AG09319 (cell line): Measurements from ENCODE around the gene DLG1.

Experiments
- DNase-seq: peaks from one replicate; pipeline ENCODE4 v3.0.0-alpha.2; 2010; ENCODE audit warnings: low read depth; ENCODE audit errors: extremely low read depth
- TF ChIP-seq, protein P1 (sequence below): IDR thresholded peaks from 2 replicates; pipeline ENCODE4 v1.5.1; 2011; ENCODE audit warnings: low read depth, mild to moderate bottlenecking, inconsistent platforms, low read length, moderate library complexity

The DLG1 gene

GRCh38 chr3:197303452-197303851 is 5.0 kb upstream of the DLG1 start:
- DNase-seq: no peak
- TF ChIP-seq, protein P1, sequence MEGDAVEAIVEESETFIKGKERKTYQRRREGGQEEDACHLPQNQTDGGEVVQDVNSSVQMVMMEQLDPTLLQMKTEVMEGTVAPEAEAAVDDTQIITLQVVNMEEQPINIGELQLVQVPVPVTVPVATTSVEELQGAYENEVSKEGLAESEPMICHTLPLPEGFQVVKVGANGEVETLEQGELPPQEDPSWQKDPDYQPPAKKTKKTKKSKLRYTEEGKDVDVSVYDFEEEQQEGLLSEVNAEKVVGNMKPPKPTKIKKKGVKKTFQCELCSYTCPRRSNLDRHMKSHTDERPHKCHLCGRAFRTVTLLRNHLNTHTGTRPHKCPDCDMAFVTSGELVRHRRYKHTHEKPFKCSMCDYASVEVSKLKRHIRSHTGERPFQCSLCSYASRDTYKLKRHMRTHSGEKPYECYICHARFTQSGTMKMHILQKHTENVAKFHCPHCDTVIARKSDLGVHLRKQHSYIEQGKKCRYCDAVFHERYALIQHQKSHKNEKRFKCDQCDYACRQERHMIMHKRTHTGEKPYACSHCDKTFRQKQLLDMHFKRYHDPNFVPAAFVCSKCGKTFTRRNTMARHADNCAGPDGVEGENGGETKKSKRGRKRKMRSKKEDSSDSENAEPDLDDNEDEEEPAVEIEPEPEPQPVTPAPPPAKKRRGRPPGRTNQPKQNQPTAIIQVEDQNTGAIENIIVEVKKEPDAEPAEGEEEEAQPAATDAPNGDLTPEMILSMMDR: no peak

DNA sequence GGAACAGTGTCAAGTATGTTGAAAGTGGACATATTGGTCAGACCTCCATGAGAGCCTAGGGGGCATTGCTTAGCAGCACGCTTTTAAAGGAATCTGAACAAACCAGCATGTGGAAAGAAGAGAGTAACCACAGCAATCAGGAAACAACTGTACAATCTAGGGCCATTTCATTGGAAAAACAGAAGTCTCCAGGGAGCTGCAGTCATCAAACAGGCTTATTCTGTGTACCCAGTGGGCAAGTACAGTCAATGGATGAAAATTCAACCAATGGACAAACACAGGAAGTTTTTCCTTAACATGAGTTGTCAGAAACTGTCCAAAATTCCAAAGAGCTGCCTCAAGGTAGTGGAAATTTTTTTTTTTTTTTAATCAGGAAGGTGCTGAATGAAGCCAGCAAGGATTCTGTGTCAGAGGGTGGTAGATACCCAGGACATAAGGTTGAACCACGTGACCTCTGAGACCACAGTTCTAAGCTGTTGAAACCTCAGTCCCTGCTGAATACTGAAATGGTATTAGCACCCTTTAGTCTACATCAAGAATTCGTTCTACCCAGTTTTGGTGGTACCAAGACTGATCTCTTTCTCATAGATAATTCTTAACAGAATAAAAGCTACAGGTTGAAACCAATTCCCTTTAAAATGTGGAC is 4.4 kb upstream of the DLG1 start:
- TF ChIP-seq, protein P1: no peak
- no peak for DNase-seq

DNA sequence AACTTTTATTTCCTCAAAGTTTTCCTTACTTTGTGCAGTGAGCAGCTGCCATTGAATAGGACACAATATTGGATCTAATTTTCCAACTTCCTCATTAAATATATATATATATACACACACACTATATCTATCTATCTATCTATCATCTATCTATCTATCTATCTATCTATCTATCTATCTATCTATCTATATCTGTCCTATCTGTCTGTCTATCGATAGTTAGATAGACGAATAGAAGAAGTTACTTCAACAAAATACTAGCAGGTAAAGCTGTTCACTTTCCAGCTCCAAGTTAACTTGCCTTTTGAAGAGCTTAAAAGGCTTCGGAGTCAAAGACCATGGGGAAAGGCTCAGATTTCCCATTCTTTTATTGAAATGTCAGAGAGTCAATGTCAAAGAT is 3.6 kb upstream of the DLG1 start:
- no peak for DNase-seq
- TF ChIP-seq, protein P1: no peak

GRCh38 chr3:197300361-197300760 is 1.9 kb upstream of the DLG1 start:
- DNase-seq: no peak
- TF ChIP-seq, protein P1: no peak

DNA sequence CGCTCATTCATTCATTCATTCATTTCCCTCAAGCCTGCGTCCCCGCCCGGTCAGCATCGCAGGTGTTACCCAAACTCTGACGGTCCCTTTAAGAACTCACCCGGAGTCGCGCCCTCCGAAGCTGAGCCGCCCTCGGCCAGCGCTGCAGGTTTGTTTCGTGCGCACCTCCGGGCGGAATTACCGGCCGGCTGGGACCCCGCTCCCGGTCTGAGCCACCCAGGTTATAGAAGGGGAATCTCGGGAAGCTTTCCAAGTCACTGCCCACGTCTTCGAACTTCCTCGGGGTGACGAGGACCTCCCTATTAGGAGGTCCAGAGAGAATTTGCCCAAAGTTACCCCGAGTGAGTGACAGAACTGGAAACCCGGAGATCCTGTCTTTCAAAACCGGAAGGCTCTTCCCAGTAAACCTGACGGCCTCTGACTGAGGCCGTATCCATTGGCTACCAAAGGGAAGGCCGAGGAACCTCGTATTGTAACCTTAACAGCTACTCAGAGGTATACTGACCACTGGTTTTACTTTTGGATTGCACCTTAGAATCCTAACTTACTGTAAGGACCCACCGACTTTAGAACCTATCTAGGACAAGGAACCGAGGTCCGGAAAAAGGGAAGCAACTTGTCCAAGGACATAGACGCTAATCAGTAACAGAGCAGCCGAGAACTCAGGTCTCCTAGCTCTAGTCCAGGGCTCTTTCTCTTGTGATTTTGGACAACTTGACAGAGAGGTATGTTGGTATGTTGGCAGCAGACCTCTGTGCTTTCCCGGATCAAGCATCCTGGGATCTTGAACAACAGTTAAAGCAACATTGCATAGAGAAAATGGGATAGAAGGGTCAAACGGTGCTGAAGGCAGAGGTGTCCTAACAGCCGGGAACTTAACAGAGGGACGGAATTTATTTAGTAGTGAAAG is 788 bp upstream of the DLG1 start:
- TF ChIP-seq, protein P1: no peak
- no peak for DNase-seq

DNA sequence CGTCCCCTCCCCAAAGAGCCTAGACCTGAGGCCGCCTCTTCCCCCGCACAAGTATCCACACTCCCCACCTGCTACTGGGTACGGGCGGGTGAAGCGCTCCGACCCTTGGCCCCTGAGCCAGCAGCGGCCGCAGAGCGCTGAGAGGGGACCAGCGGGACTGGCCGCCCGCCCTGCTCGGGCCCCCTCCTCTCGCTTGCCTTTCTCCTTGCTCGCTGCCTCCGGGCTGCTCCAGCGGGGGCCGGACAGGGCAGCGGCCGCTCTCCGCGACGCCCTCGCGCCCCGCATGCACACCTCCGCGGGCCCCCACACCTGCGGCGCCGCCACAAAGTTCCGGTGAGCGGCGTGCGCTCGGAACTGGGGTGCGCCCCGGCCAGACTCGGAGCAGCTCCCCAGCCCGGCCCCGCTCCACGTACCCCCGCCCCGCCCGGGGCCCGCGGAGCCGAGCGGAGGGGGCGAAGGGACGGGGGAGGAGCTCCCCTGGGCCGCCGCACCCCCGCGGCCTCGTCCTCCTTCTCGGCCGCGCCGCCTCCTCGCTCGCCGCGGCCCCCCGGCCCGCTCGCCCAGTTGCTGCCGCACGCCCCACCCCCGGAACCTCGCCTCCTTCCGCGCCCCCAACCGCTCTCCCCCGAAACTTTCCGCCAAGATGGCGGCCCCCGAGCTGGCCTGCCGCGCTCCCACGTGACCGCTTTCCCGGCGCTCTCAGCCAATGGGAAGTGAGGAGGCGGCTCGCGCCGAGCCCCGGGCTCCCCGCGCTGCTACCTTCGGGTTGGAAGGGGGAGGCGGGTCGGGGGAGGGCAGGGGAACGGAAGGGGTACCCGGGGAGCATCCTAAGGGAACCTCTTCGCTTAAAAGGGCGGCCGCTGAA is 704 bp downstream of the DLG1 start:
- no peak for DNase-seq
- TF ChIP-seq, protein P1: no peak
